PC-9 (cell line): ENCODE results near the gene APOBEC3B. TPM values are rescaled to one million over a fixed set of nuclear protein-coding genes. Genes with fewer than 3 reads are reported as not detected.
"Not testable (repeated sequence)": the region's sequence is repeated elsewhere in the genome, so short reads cannot be mapped to it uniquely, and the experiment has no call there.

Experiments
- BruUV-seq: library from RNA; stranded (reverse); fragments of 400-500 nt; replicated peaks from 2 replicates; lab custom pipeline; 2021; lab: Mats Ljungman, UMichigan
- CTCF ChIA-PET: fragments of 300-600 bp; sonication (Branson Sonifier 250); formaldehyde crosslinking; loops from one replicate; lab custom pipeline; 2022; ENCODE audit warnings: antibody characterized with exemption; lab: Charles Lee
- POLR2A ChIA-PET: fragments of 300-600 bp; sonication (Branson Sonifier 250); formaldehyde crosslinking; loops from one replicate; lab custom pipeline; 2022; ENCODE audit warnings: antibody characterized with exemption; ENCODE audit not compliant: unreplicated experiment; lab: Charles Lee
- DNase-seq, 2 experiments: peaks; one replicate each; pipeline versions ENCODE4 v3.0.0 to v3.0.0-alpha.2; 2015 to 2022; ENCODE audit warnings: mixed read lengths in 1 of 2
- H2AFZ ChIP-seq: fragments of 200-600 bp; sonication (generic); 2 replicates; pipeline ENCODE4 v1.8.1; 2017; ENCODE audit warnings: antibody characterized with exemption
- H3F3A ChIP-seq: fragments of 200-600 bp; sonication (generic); 2 replicates; pipeline ENCODE4 v1.8.1; 2017; ENCODE audit warnings: antibody characterized with exemption, mild to moderate bottlenecking, low read depth; ENCODE audit not compliant: insufficient read depth
- H3K27ac ChIP-seq: fragments of 200-600 bp; sonication (generic); 2 replicates; pipeline ENCODE4 v1.6.1; 2016; ENCODE audit warnings: mixed run types
- H3K27me3 ChIP-seq: fragments of 200-600 bp; sonication (generic); 2 replicates; pipeline ENCODE4 v1.6.1; 2016; ENCODE audit warnings: low read depth, mixed run types; ENCODE audit not compliant: insufficient read depth
- H3K36me3 ChIP-seq: fragments of 200-600 bp; sonication (generic); 2 replicates; pipeline ENCODE4 v1.6.1; 2016; ENCODE audit warnings: low read depth, mixed run types
- H3K4me1 ChIP-seq: fragments of 200-600 bp; sonication (generic); replicated peaks from 2 replicates; pipeline ENCODE4 v1.6.1; 2016; ENCODE audit warnings: mixed run types; ENCODE audit not compliant: insufficient read depth
- H3K4me2 ChIP-seq: fragments of 200-600 bp; sonication (generic); 2 replicates; pipeline ENCODE4 v1.6.1; 2017; ENCODE audit warnings: mixed run types
- H3K4me3 ChIP-seq: fragments of 200-600 bp; sonication (generic); 2 replicates; pipeline ENCODE4 v1.6.1; 2016; ENCODE audit warnings: mixed run types
- H3K79me2 ChIP-seq: fragments of 200-600 bp; sonication (generic); 2 replicates; pipeline ENCODE4 v1.6.1; 2017; ENCODE audit warnings: low read depth, mixed run types
- H3K9me2 ChIP-seq: fragments of 200-600 bp; sonication (generic); 2 replicates; pipeline ENCODE4 v1.8.1; 2017; ENCODE audit warnings: mild to moderate bottlenecking; ENCODE audit not compliant: insufficient read depth
- H3K9me3 ChIP-seq: fragments of 200-600 bp; sonication (generic); 2 replicates; pipeline ENCODE4 v1.8.1; 2016; ENCODE audit warnings: low read depth; ENCODE audit not compliant: insufficient read depth
- H4K20me1 ChIP-seq: fragments of 200-600 bp; sonication (generic); 2 replicates; pipeline ENCODE4 v1.8.1; 2017; ENCODE audit not compliant: insufficient read depth
- EZH2 ChIP-seq: fragments of 200-600 bp; sonication (generic); IDR thresholded peaks from 2 replicates; pipeline ENCODE4 v1.8.0; 2017; ENCODE audit warnings: antibody characterized with exemption, low read depth
- intact Hi-C: fragments of 100-400 bp; cut with micrococcal nuclease; formaldehyde crosslinking; loops from one replicate; pipeline ENCODE4 v1.10.0; 2022; ENCODE audit not compliant: unreplicated experiment
- total RNA-seq: library from RNA; stranded (reverse); gene quantifications from 2 replicates; pipeline ENCODE4 v1.2.3, GENCODE V29; 2021
- TF ChIP-seq, protein P1 (sequence below): fragments of 200-600 bp; sonication (generic); conservative IDR thresholded peaks from 2 replicates; pipeline ENCODE4 v1.6.1; 2017; ENCODE audit warnings: mixed run types, antibody characterized with exemption, mild to moderate bottlenecking, moderate library complexity

The APOBEC3B gene
- total RNA-seq, 1 experiment from 2014 or later: 66.5 TPM

DNA sequence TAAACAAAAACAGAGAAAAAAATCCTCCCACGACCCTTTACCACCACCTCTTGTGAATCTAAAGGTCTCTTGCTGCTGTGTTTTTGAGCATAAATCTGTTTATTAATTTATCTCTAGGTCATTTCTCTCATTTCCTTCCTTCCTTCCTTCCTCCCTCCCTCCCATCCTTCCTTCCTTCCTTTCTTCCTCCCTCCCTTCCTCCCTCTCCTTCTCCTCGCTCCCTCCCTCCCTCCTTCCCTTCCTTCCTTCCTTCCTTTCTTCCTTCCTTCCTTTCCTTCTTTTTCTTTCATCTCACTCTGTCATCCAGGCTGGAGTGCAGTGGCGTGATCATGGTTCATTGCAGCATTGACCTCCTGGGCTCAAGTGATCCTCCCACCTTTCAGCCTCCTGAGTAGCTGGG is 38.3 kb upstream of the APOBEC3B start:
- Histone ChIP-seq H4K20me1 (no peaks in the 10 kb centered on the region), H3K79me2 (no peaks in the 10 kb centered on the region), H3F3A (peaks cover 5% of the 10 kb centered on the region; the same call in 1 of the 2 replicates), H3K4me2 (no peak overlapping the region), H3K27me3 (no peaks in the 10 kb centered on the region), H3K9me3 (no peaks in the 10 kb centered on the region), H3K9me2 (no peaks in the 10 kb centered on the region), H3K4me3 (no peak overlapping the region), H2AFZ (no peak overlapping the region), H3K27ac (no peak overlapping the region), H3K4me1 (peaks cover 25% of the 10 kb centered on the region), H3K36me3 (no peaks in the 10 kb centered on the region)
- intact Hi-C loops: no loop called here
- no peak for DNase-seq
- ChIA-PET POLR2A (no interaction called here), CTCF (interaction anchor here (0.7 kb wide), 1 partner anchor 178 kb away, joined by 9 read pairs; no protein-coding TSS in a partner anchor)
- TF ChIP-seq EZH2: no peak
- TF ChIP-seq, protein P1, sequence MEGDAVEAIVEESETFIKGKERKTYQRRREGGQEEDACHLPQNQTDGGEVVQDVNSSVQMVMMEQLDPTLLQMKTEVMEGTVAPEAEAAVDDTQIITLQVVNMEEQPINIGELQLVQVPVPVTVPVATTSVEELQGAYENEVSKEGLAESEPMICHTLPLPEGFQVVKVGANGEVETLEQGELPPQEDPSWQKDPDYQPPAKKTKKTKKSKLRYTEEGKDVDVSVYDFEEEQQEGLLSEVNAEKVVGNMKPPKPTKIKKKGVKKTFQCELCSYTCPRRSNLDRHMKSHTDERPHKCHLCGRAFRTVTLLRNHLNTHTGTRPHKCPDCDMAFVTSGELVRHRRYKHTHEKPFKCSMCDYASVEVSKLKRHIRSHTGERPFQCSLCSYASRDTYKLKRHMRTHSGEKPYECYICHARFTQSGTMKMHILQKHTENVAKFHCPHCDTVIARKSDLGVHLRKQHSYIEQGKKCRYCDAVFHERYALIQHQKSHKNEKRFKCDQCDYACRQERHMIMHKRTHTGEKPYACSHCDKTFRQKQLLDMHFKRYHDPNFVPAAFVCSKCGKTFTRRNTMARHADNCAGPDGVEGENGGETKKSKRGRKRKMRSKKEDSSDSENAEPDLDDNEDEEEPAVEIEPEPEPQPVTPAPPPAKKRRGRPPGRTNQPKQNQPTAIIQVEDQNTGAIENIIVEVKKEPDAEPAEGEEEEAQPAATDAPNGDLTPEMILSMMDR: no peak
- BruUV-seq: no TSS peak

DNA sequence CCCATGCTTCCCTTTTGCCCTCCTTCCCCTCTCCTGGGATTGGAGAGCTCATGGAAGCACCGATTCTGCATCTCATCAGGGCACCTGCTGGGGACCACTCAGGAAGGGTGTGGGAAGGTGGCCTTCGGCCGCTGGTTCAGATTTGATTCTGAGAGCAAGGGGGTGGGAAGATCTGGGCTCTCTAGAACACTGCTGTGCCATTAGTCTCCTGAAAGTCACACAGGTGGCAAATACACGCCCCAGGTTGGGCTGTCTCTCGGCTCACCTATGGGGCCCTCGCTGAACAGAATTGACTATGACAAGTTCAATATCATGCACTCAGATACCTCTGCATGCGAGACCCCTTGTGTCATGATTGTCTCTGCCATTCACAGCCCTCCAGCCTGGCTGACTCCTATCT is 37.5 kb upstream of the APOBEC3B start:
- Histone ChIP-seq H3K4me2 (no peak overlapping the region), H3K4me3 (no peak overlapping the region), H3F3A (peaks cover 5% of the 10 kb centered on the region; the same call in 1 of the 2 replicates), H3K9me2 (no peaks in the 10 kb centered on the region), H3K4me1 (peaks cover 25% of the 10 kb centered on the region), H3K36me3 (no peaks in the 10 kb centered on the region), H3K9me3 (no peaks in the 10 kb centered on the region), H4K20me1 (no peaks in the 10 kb centered on the region), H3K79me2 (no peaks in the 10 kb centered on the region), H3K27ac (no peak overlapping the region), H2AFZ (no peak overlapping the region), H3K27me3 (no peaks in the 10 kb centered on the region)
- no TSS peak for BruUV-seq
- intact Hi-C loops: no loop called here
- POLR2A ChIA-PET: no interaction called here
- no peak for DNase-seq
- CTCF ChIA-PET: interaction anchor here (0.7 kb wide), 1 partner anchor 179 kb away, joined by 9 read pairs; no protein-coding TSS in a partner anchor
- TF ChIP-seq EZH2: no peak
- TF ChIP-seq, protein P1: no peak

DNA sequence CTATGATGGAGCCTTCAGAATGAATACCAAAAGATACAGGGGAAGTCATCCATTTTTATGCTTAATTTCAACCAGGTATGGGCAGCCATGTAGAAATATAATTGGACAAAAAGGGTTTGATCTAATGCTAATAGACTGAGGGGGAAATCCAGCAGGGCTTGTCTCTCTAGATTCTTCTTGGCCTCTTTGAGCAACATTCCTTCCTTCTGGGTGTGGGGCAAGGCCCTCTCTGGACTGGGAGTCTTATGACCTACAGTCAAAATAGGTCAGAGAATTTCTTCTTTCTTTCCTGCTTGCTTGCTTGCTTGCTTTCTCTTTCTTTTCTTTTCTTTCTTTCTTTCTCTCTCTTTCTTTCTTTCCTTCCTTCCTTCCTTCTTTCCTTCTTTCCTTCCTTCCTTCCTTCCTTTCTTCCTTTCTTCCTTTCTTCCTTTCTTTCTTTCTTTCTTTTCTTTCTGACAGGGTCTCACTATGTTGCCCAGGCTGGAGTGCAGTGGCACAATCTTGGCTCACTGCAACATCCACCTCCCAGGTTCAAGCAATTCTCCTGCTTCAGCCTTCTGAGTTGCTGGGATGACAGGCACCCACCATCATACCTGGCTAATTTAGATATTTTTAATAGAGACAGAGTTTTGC is 36.3 kb upstream of the APOBEC3B start:
- H3K9me2 ChIP-seq, H3K79me2 ChIP-seq, H3K4me3 ChIP-seq, intact Hi-C loops, CTCF ChIA-PET, H3K27me3 ChIP-seq, POLR2A ChIA-PET, BruUV-seq, H3K36me3 ChIP-seq, H3F3A ChIP-seq, H4K20me1 ChIP-seq, H2AFZ ChIP-seq, H3K9me3 ChIP-seq: not testable (repeated sequence)
- Histone ChIP-seq H3K4me2 (peak overlapping the region; percentile 50), H3K4me1 (peaks cover 25% of the 10 kb centered on the region), H3K27ac (peak overlapping the region; percentile 58)
- peak; percentile 51 to 84 for DNase-seq
